ENCODE results near the gene OR11H12. TPM values are rescaled to one million over a fixed set of nuclear protein-coding genes. Genes with fewer than 3 reads are reported as not detected.
"Not testable (repeated sequence)": the region's sequence is repeated elsewhere in the genome, so short reads cannot be mapped to it uniquely, and the experiment has no call there.

Gene OR11H12
- polyA plus RNA-seq (ENCODE audit: insufficient read length in 4 of 4), result not detected

GRCh38 chr14:18600817-18601216 lies at the start of gene OR11H12:
Gene OR11H12, plus strand, starts transcription at chr14:18601117. Its CDS starts 0 bp downstream, at chr14:18601117.
- not testable (repeated sequence) for DNase-seq (ENCODE audit: low read depth in 4 of 4, low spot score in 3 of 4)

GRCh38 chr14:18582908-18583307 lies 18.0 kb upstream of the OR11H12 start:
- DNase-seq (ENCODE audit: low read depth in 4 of 4, low spot score in 3 of 4), result not testable (repeated sequence)

GRCh38 chr14:18626610-18627213 lies 25.8 kb downstream of the OR11H12 start:
- not testable (repeated sequence) for DNase-seq (ENCODE audit: low read depth in 4 of 4, low spot score in 3 of 4)

- not testable (repeated sequence) for DNase-seq (ENCODE audit: low read depth in 4 of 4, low spot score in 3 of 4)
These were observed 35.1 kb downstream of the OR11H12 start for GRCh38 chr14:18636066-18636465.

- DNase-seq (ENCODE audit: low read depth in 4 of 4, low spot score in 3 of 4), result not testable (repeated sequence)
These were observed 37.1 kb downstream of the OR11H12 start for GRCh38 chr14:18638032-18638431.

- DNase-seq (ENCODE audit: low read depth in 4 of 4, low spot score in 3 of 4), result not testable (repeated sequence)
These were observed 37.9 kb downstream of the OR11H12 start for GRCh38 chr14:18638785-18639184.

- DNase-seq (ENCODE audit: low read depth in 4 of 4, low spot score in 3 of 4), result not testable (repeated sequence)
These were observed 45.3 kb downstream of the OR11H12 start for GRCh38 chr14:18646075-18646730.
